Right kidney (tissue), 1 donor: ENCODE measurements around the gene TRAF3IP1.
A peak's percentile ranks its signal among the peaks of the same experiment; 100 is the strongest.

ENCODE experiments used
- DNase-seq: peaks from one replicate; pipeline ENCODE4 v3.0.0-alpha.2; 2016

The TRAF3IP1 gene

GRCh38 chr2:238406998-238407285 lies 86.6 kb downstream of the TRAF3IP1 start:
- no peak for DNase-seq

GRCh38 chr2:238407566-238407965 lies 87.2 kb downstream of the TRAF3IP1 start:
- DNase-seq = no peak

GRCh38 chr2:238408615-238409340 lies 88.5 kb downstream of the TRAF3IP1 start:
- DNase-seq = no peak

- no peak for DNase-seq
These were observed 89.3 kb downstream of the TRAF3IP1 start for GRCh38 chr2:238409341-238410199.

GRCh38 chr2:238412067-238412767 lies 91.9 kb downstream of the TRAF3IP1 start:
- DNase-seq = no peak

GRCh38 chr2:238413368-238413767 lies 93.0 kb downstream of the TRAF3IP1 start:
- no peak for DNase-seq

GRCh38 chr2:238415036-238415764 lies 94.9 kb downstream of the TRAF3IP1 start:
- no peak for DNase-seq

- no peak for DNase-seq
These were observed 95.6 kb downstream of the TRAF3IP1 start for GRCh38 chr2:238415893-238416292.

GRCh38 chr2:238418196-238418998 lies 98.1 kb downstream of the TRAF3IP1 start:
- DNase-seq = peak; percentile 23

GRCh38 chr2:238418999-238419546 lies 98.8 kb downstream of the TRAF3IP1 start:
- DNase-seq = no peak

- DNase-seq = peak; percentile 20
These were observed 100.1 kb downstream of the TRAF3IP1 start for GRCh38 chr2:238420442-238420841.

GRCh38 chr2:238420878-238421694 lies 100.8 kb downstream of the TRAF3IP1 start:
- peak; percentile 42 for DNase-seq

- no peak for DNase-seq
These were observed 101.3 kb downstream of the TRAF3IP1 start for GRCh38 chr2:238421695-238422035.

- no peak for DNase-seq
These were observed 102.0 kb downstream of the TRAF3IP1 start for GRCh38 chr2:238422285-238422684.

GRCh38 chr2:238422940-238423339 lies 102.6 kb downstream of the TRAF3IP1 start:
- DNase-seq = no peak

GRCh38 chr2:238423561-238424312 lies 103.4 kb downstream of the TRAF3IP1 start:
- DNase-seq = no peak

GRCh38 chr2:238424313-238424700 lies 104.0 kb downstream of the TRAF3IP1 start:
- no peak for DNase-seq

- no peak for DNase-seq
These were observed 105.2 kb downstream of the TRAF3IP1 start for GRCh38 chr2:238425505-238425978.

GRCh38 chr2:238425979-238426567 lies 105.8 kb downstream of the TRAF3IP1 start:
- DNase-seq = no peak
